ENCODE measurements around the gene NEDD4L.
A peak's percentile ranks its signal among the peaks of the same experiment; 100 is the strongest.

NEDD4L gene

DNA sequence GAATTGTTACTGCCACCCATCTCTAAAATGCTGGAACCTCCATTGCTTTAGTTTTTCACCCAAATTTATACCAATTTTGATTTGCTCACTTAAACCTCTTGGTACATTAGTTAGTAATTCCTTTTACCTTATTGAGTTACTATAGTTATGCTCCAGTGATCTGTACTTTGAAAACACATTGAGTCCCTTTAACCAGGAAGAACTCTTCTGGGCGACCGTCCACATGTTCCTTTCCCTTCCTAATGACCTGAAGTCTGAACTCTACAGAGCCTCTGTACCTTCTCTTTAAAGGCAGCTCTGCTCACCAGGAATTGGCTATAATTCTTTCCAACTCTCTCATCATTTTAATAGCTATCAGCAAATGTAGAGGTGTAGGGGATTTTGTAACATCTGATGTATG is 290.0 kb downstream of the NEDD4L start:
- DNase-seq = no peak
- H3K9me3 Mint-ChIP-seq = no peaks in the 10 kb centered on the region
- TF ChIP-seq, protein P1, sequence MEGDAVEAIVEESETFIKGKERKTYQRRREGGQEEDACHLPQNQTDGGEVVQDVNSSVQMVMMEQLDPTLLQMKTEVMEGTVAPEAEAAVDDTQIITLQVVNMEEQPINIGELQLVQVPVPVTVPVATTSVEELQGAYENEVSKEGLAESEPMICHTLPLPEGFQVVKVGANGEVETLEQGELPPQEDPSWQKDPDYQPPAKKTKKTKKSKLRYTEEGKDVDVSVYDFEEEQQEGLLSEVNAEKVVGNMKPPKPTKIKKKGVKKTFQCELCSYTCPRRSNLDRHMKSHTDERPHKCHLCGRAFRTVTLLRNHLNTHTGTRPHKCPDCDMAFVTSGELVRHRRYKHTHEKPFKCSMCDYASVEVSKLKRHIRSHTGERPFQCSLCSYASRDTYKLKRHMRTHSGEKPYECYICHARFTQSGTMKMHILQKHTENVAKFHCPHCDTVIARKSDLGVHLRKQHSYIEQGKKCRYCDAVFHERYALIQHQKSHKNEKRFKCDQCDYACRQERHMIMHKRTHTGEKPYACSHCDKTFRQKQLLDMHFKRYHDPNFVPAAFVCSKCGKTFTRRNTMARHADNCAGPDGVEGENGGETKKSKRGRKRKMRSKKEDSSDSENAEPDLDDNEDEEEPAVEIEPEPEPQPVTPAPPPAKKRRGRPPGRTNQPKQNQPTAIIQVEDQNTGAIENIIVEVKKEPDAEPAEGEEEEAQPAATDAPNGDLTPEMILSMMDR (IDR thresholded peaks at IDR 0.05) = no peak
- H3K36me3 Mint-ChIP-seq (ENCODE audit: low read depth) = peaks cover 52% of the 10 kb centered on the region
- H3K4me1 Mint-ChIP-seq = peaks cover 52% of the 10 kb centered on the region
- H3K27ac Mint-ChIP-seq = no peak overlapping the region
- no peak overlapping the region for H3K4me3 Mint-ChIP-seq
- no peaks in the 10 kb centered on the region for H3K27me3 Mint-ChIP-seq (ENCODE audit: low read depth, poor library complexity)

DNA sequence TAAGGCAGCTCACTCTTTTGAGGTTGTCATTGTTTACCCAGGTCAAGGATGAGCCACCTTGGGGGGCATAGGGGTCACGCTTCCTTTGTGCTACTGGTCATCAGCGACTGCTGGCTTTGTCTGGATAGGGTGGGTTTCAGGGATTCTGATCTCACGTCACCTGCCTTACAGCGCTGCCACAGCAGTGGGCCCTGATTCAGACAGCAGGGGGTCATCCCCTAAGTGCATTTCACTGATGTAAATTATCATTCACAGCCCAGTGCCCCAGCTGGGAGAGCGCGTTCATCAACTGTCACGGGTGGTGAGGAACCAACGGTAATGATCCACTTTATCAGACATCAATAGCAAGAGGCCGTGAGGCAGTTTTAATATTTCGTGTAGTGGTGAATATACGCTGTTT is 291.2 kb downstream of the NEDD4L start:
- no peak overlapping the region for H3K4me3 Mint-ChIP-seq
- H3K4me1 Mint-ChIP-seq = peaks cover 64% of the 10 kb centered on the region
- peak; percentile 16 for DNase-seq
- H3K36me3 Mint-ChIP-seq (ENCODE audit: low read depth) = peaks cover 47% of the 10 kb centered on the region
- TF ChIP-seq, protein P1 (IDR thresholded peaks at IDR 0.05) = no peak
- H3K27me3 Mint-ChIP-seq (ENCODE audit: low read depth, poor library complexity) = no peaks in the 10 kb centered on the region
- H3K9me3 Mint-ChIP-seq = no peaks in the 10 kb centered on the region
- H3K27ac Mint-ChIP-seq = peak overlapping the region; percentile 58

DNA sequence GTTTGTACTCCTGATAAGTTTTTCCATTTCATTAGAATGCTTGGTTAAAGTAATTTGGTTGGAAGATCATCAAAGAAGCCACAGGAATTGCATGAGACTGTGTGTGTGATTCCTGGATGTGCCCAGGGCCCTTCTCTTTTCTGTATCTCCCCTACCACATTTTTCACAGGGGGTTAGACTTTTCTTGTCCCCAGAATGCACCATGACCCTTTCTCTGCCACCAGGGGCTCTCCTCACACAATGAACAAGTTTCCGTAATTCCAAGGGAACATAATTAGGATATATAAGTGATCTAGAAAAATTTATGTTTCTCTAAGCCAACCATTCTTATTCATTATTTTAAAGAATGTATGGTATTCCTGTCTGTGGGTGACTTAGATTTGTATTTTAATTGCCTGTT is 291.8 kb downstream of the NEDD4L start:
- H3K27ac Mint-ChIP-seq = peak overlapping the region; percentile 66
- H3K27me3 Mint-ChIP-seq (ENCODE audit: low read depth, poor library complexity) = no peaks in the 10 kb centered on the region
- no peak for DNase-seq
- no peak overlapping the region for H3K4me3 Mint-ChIP-seq
- H3K36me3 Mint-ChIP-seq (ENCODE audit: low read depth) = peaks cover 41% of the 10 kb centered on the region
- peaks cover 65% of the 10 kb centered on the region for H3K4me1 Mint-ChIP-seq
- no peaks in the 10 kb centered on the region for H3K9me3 Mint-ChIP-seq
- TF ChIP-seq, protein P1 (IDR thresholded peaks at IDR 0.05) = no peak

DNA sequence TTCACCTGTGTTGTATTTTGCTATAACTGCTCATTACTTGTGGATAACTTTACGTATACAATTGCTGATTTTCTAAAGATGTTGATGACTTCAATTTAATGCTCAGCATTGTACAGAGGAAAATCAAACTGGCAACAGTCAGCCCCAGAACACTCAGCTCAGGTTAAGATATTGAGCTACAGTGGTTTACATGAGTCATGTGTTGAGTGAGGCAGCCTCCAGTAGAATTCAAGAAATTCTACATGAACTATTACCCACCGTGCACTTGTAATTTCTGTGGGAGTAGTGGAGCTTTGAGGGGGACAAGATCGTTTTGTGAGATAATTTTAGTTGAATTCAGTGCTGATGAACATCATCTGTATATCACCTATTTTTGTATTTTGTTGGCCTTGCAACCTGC is 292.6 kb downstream of the NEDD4L start:
- Mint-ChIP-seq H3K36me3 (ENCODE audit: low read depth) (peaks cover 38% of the 10 kb centered on the region), H3K4me3 (no peak overlapping the region), H3K27ac (no peak overlapping the region), H3K27me3 (ENCODE audit: low read depth, poor library complexity) (no peaks in the 10 kb centered on the region), H3K4me1 (peaks cover 69% of the 10 kb centered on the region), H3K9me3 (no peaks in the 10 kb centered on the region)
- TF ChIP-seq, protein P1 (IDR thresholded peaks at IDR 0.05) = no peak
- no peak for DNase-seq

DNA sequence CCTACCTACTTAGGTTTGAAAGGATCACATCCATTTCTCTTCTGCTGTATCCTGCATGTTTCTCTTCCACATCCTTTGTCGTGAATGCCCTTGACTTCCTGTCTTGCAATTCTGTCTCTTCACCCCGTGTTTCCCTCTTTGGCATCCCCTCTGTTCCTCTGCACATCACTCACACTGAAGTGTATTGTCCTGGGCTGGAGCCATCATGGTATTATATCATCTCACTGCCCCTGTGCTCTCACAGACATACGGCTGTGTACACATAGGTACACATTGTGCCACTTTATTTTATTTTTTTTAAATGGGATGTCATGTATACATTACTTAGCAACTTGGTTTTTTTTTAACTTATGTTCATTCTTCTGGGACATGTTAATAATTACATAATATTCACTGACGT is 293.3 kb downstream of the NEDD4L start:
- Mint-ChIP-seq H3K4me1 (peaks cover 74% of the 10 kb centered on the region), H3K9me3 (no peaks in the 10 kb centered on the region), H3K36me3 (ENCODE audit: low read depth) (peaks cover 39% of the 10 kb centered on the region), H3K4me3 (no peak overlapping the region), H3K27me3 (ENCODE audit: low read depth, poor library complexity) (no peaks in the 10 kb centered on the region), H3K27ac (peak overlapping the region; percentile 55)
- DNase-seq = no peak
- TF ChIP-seq, protein P1 (IDR thresholded peaks at IDR 0.05) = no peak

DNA sequence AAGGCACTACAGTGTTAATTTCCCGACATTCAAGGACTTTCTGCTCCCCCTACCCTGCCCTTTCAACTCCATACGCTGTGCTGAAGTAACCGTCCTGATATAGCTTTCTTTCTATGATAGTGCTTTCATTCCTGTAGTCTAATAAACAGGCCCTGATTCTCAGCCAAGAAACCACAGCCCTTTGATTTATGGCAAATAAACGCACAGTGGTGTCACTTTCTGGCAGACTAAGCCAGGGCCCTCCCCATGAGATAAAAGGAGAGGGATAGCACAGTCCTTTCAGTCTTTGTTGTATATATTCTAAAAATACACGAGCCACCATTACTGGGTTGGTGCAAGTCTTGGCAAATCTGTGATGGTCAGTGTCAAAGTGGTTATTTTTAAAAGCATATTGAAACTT is 293.7 kb downstream of the NEDD4L start:
- H3K36me3 Mint-ChIP-seq (ENCODE audit: low read depth) = peaks cover 40% of the 10 kb centered on the region
- no peaks in the 10 kb centered on the region for H3K9me3 Mint-ChIP-seq
- no peaks in the 10 kb centered on the region for H3K27me3 Mint-ChIP-seq (ENCODE audit: low read depth, poor library complexity)
- H3K27ac Mint-ChIP-seq = peak overlapping the region; percentile 8
- no peak for DNase-seq
- H3K4me3 Mint-ChIP-seq = no peak overlapping the region
- peaks cover 74% of the 10 kb centered on the region for H3K4me1 Mint-ChIP-seq
- TF ChIP-seq, protein P1 (IDR thresholded peaks at IDR 0.05) = no peak

Data from nephron progenitor cell (in vitro differentiated cells).